HG03565 (cell line): ENCODE measurements around the gene NCAPD2.
A peak's percentile ranks its signal among the peaks of the same experiment; 100 is the strongest.

Source experiments
- ATAC-seq: cut with Tn5 transposase; IDR thresholded peaks from one replicate; pipeline ENCODE4 v1.9.1; 2021; ENCODE audit warnings: mild to moderate bottlenecking, moderate library complexity; ENCODE audit not compliant: unreplicated experiment

Gene NCAPD2

GRCh38 chr12:6493497-6494257 lies at the start of gene NCAPD2:
NCAPD2 (plus strand) TSS chr12:6494102; CDS start chr12:6495099, 997 bp downstream.
- peak; percentile 82 for ATAC-seq

GRCh38 chr12:6444704-6445688 lies 48.9 kb upstream of the NCAPD2 start, which contains the start of gene CD27:
CD27 (plus strand) TSS chr12:6444955; CDS start chr12:6445096, 141 bp downstream.
- ATAC-seq, result no peak

GRCh38 chr12:6450091-6450868 lies 43.6 kb upstream of the NCAPD2 start:
- ATAC-seq, result no peak

- no peak for ATAC-seq
Observed at GRCh38 chr12:6450869-6451347, 43.0 kb upstream of the NCAPD2 start.

- ATAC-seq, result peak; percentile 47
Observed at GRCh38 chr12:6451348-6452244, 42.3 kb upstream of the NCAPD2 start, which contains the start of gene TAPBPL. TAPBPL (plus strand) TSS chr12:6452042; CDS start chr12:6452249, 207 bp downstream.

GRCh38 chr12:6452245-6452943 lies 41.5 kb upstream of the NCAPD2 start:
- no peak for ATAC-seq

GRCh38 chr12:6452944-6453630 lies 40.8 kb upstream of the NCAPD2 start:
- ATAC-seq, result no peak

GRCh38 chr12:6457220-6457945 lies 36.5 kb upstream of the NCAPD2 start:
- no peak for ATAC-seq

- ATAC-seq, result no peak
Observed at GRCh38 chr12:6458281-6459003, 35.5 kb upstream of the NCAPD2 start.

- ATAC-seq, result no peak
Observed at GRCh38 chr12:6459004-6459337, 34.9 kb upstream of the NCAPD2 start.

- ATAC-seq, result no peak
Observed at GRCh38 chr12:6460751-6461371, 33.0 kb upstream of the NCAPD2 start.

GRCh38 chr12:6461401-6462233 lies 32.3 kb upstream of the NCAPD2 start:
- ATAC-seq, result peak; percentile 56

- no peak for ATAC-seq
Observed at GRCh38 chr12:6462234-6462995, 31.5 kb upstream of the NCAPD2 start.

- no peak for ATAC-seq
Observed at GRCh38 chr12:6463216-6463615, 30.7 kb upstream of the NCAPD2 start.

GRCh38 chr12:6463858-6464257 lies 30.0 kb upstream of the NCAPD2 start:
- ATAC-seq, result no peak
